GM23338 (cell line): ENCODE results near the gene TFEB. TPM values are rescaled to one million over a fixed set of nuclear protein-coding genes. Genes with fewer than 3 reads are reported as not detected.

Experiments used
- ATAC-seq: fragments of 200-7000 bp; cut with Tn5 transposase; 3 replicates; pipeline ENCODE4 v1.9.1; 2020
- DNase-seq: peaks from one replicate; pipeline ENCODE4 v3.0.0-alpha.2; 2015; ENCODE audit warnings: low spot score
- H2AFZ ChIP-seq: fragments of 200-600 bp; sonication (generic); 2 replicates; pipeline ENCODE4 v1.8.0; 2016; ENCODE audit warnings: antibody characterized with exemption, mild to moderate bottlenecking, moderate library complexity
- H3F3A ChIP-seq: fragments of 200-600 bp; sonication (generic); replicated peaks from 2 replicates; pipeline ENCODE4 v1.8.0; 2017; ENCODE audit warnings: antibody characterized with exemption, mixed run types, low read depth
- H3K27ac ChIP-seq: fragments of 200-600 bp; sonication (generic); 2 replicates; pipeline ENCODE4 v1.6.1; 2016; ENCODE audit warnings: low read depth
- H3K27me3 ChIP-seq: fragments of 200-600 bp; sonication (generic); 2 replicates; pipeline ENCODE4 v1.8.0; 2016; ENCODE audit warnings: mild to moderate bottlenecking, mixed run types, moderate library complexity; ENCODE audit not compliant: insufficient read depth
- H3K36me3 ChIP-seq: fragments of 200-600 bp; sonication (generic); 2 replicates; pipeline ENCODE4 v1.8.0; 2016; ENCODE audit warnings: mild to moderate bottlenecking; ENCODE audit not compliant: insufficient read depth
- H3K4me1 ChIP-seq: fragments of 200-600 bp; sonication (generic); 2 replicates; pipeline ENCODE4 v1.8.0; 2016; ENCODE audit warnings: mild to moderate bottlenecking, moderate library complexity; ENCODE audit not compliant: insufficient read depth
- H3K4me2 ChIP-seq: fragments of 200-600 bp; sonication (generic); 2 replicates; pipeline ENCODE4 v1.7.1; 2017; ENCODE audit warnings: mixed run types
- H3K4me3 ChIP-seq: fragments of 200-600 bp; sonication (generic); 2 replicates; pipeline ENCODE4 v1.6.1; 2016; ENCODE audit warnings: mixed run types
- H3K79me2 ChIP-seq: fragments of 200-600 bp; sonication (generic); replicated peaks from 2 replicates; pipeline ENCODE4 v1.8.0; 2017; ENCODE audit warnings: mild to moderate bottlenecking; ENCODE audit not compliant: insufficient read depth
- H3K9me2 ChIP-seq: fragments of 200-600 bp; sonication (generic); 2 replicates; pipeline ENCODE4 v1.8.0; 2017; ENCODE audit not compliant: insufficient read depth
- H4K20me1 ChIP-seq: fragments of 200-600 bp; sonication (generic); replicated peaks from 2 replicates; pipeline ENCODE4 v1.8.0; 2017; ENCODE audit warnings: mild to moderate bottlenecking; ENCODE audit not compliant: insufficient read depth
- H3K27ac Mint-ChIP-seq: 2 replicates; pipeline ENCODE4 v1.8.0; 2020; ENCODE audit warnings: inconsistent platforms, mild to moderate bottlenecking, moderate library complexity, mixed read lengths
- H3K27me3 Mint-ChIP-seq: 3 replicates; pipeline ENCODE4 v1.8.0; 2022; ENCODE audit warnings: low read depth, mild to moderate bottlenecking, moderate library complexity, mixed read lengths, inconsistent platforms; ENCODE audit not compliant: insufficient read depth, poor library complexity
- H3K36me3 Mint-ChIP-seq: 3 replicates; pipeline ENCODE4 v1.8.0; 2021; ENCODE audit warnings: low read depth, mild to moderate bottlenecking, inconsistent platforms, moderate library complexity, mixed read lengths
- H3K4me1 Mint-ChIP-seq: 3 replicates; pipeline ENCODE4 v1.8.0; 2020; ENCODE audit warnings: mild to moderate bottlenecking, inconsistent platforms, mixed read lengths
- H3K4me3 Mint-ChIP-seq: 3 replicates; pipeline ENCODE4 v1.8.0; 2021; ENCODE audit warnings: moderate library complexity, mild to moderate bottlenecking, inconsistent platforms, mixed read lengths
- H3K9me3 Mint-ChIP-seq: 3 replicates; pipeline ENCODE4 v1.8.0; 2020; ENCODE audit warnings: moderate library complexity, mild to moderate bottlenecking, inconsistent platforms, mixed read lengths
- CREB1 ChIP-seq: fragments of 250-450 bp; sonication (Bioruptor Pico); IDR thresholded peaks from 2 replicates; pipeline ENCODE4 v1.5.0; 2020; ENCODE audit warnings: low read depth, mild to moderate bottlenecking, moderate library complexity
- EZH2 ChIP-seq: fragments of 200-600 bp; sonication (generic); IDR thresholded peaks from one replicate; pipeline ENCODE4 v1.8.0; 2017; ENCODE audit warnings: antibody characterized with exemption, mild to moderate bottlenecking, low read depth; ENCODE audit not compliant: unreplicated experiment
- EZH2phosphoT487 ChIP-seq: fragments of 200-600 bp; sonication (generic); IDR thresholded peaks from one replicate; pipeline ENCODE4 v1.8.1; 2018; ENCODE audit warnings: antibody characterized with exemption; ENCODE audit not compliant: unreplicated experiment
- JUNB ChIP-seq: IDR thresholded peaks from one replicate; pipeline ENCODE4 v1.6.1; 2016; ENCODE audit warnings: antibody characterized with exemption; ENCODE audit not compliant: unreplicated experiment
- NANOG ChIP-seq: IDR thresholded peaks from 2 replicates; pipeline ENCODE4 v1.6.1; 2016; ENCODE audit warnings: antibody characterized with exemption, borderline replicate concordance
- POLR2AphosphoS5 ChIP-seq: IDR thresholded peaks from 2 replicates; pipeline ENCODE4 v1.6.1; 2016; ENCODE audit warnings: antibody characterized with exemption, low read depth
- REST ChIP-seq: IDR thresholded peaks from one replicate; pipeline ENCODE4 v1.6.1; 2018; ENCODE audit warnings: antibody characterized with exemption; ENCODE audit not compliant: unreplicated experiment
- STAT1 ChIP-seq: IDR thresholded peaks from one replicate; pipeline ENCODE4 v1.6.1; 2016; ENCODE audit warnings: antibody characterized with exemption; ENCODE audit not compliant: unreplicated experiment
- ZNF114 ChIP-seq: fragments of 250-450 bp; sonication (Bioruptor Pico); IDR thresholded peaks from 2 replicates; pipeline ENCODE4 v1.5.0; 2020; ENCODE audit warnings: mild to moderate bottlenecking, moderate library complexity
- ZNF331 ChIP-seq: fragments of 250-450 bp; sonication (Bioruptor Pico); IDR thresholded peaks from 2 replicates; pipeline ENCODE4 v1.5.0; 2020; ENCODE audit warnings: low read depth, mild to moderate bottlenecking, moderate library complexity
- ZNF462 ChIP-seq: fragments of 250-450 bp; sonication (Bioruptor Pico); IDR thresholded peaks from 2 replicates; pipeline ENCODE4 v1.5.0; 2020; ENCODE audit warnings: mild to moderate bottlenecking, moderate library complexity
- long read RNA-seq: library from polyadenylated mRNA; unstranded; transcript quantifications from one replicate; pipeline ENCODE4 v2.0.0, GENCODE V29; 2020; ENCODE audit not compliant: unreplicated experiment
- polyA plus RNA-seq: library from polyadenylated mRNA; unstranded; fragments of >200 nt; fragmentation: Nextera tagmentation; extraction: Ambion mirVana; gene quantifications from 2 replicates; pipeline ENCODE4 v1.2.1, GENCODE V29; 2016
- total RNA-seq: library from RNA; depleted of rRNA; stranded (reverse); fragments of >200 nt; shearing (Covaris generic); gene quantifications from 2 replicates; pipeline ENCODE4 v1.2.3, GENCODE V29; 2014; rRNA removed
- TF ChIP-seq, protein P1 (sequence below), 2 experiments: fragments of 200-600 bp in 1 of 2; sonication (generic) in 1 of 2; conservative IDR thresholded peaks; 2 replicates each; pipeline versions ENCODE4 v1.5.1 to v1.6.1; 2016 to 2017; ENCODE audit warnings: antibody characterized with exemption in 2 of 2, low read depth in 2 of 2, mild to moderate bottlenecking in 2 of 2, moderate library complexity in 1 of 2
- TF ChIP-seq, protein P2 (sequence below): IDR thresholded peaks from 2 replicates; pipeline ENCODE4 v1.6.1; 2016; ENCODE audit warnings: antibody characterized with exemption

The TFEB gene
- total RNA-seq (1.7 and 4.3 TPM in 2 replicates), polyA plus RNA-seq (1.1 and 1.3 TPM in 2 replicates)
- long read RNA-seq, partial matches to known transcripts = 1 of 2 reads
- long read RNA-seq, other reads (novel, unspliced or antisense) = 1 of 2 reads

- peaks cover 28% of the 10 kb centered on the region for H3K4me1 Mint-ChIP-seq
- H3K79me2 ChIP-seq = no peaks in the 10 kb centered on the region
- peak within 1 kb of the TSS; percentile 80 for H3K4me3 ChIP-seq
- no peaks in the 10 kb centered on the region for H4K20me1 ChIP-seq
- DNase-seq (peak; percentile 94), ATAC-seq (peak; percentile 27)
- peak within 1 kb of the TSS; percentile 67 for H3K4me3 Mint-ChIP-seq
- H3K4me2 ChIP-seq = peak within 1 kb of the TSS; percentile 95
- H3K27ac ChIP-seq = no peak within 1 kb of the TSS
- TF ChIP-seq STAT1 = no peak
- no peak for TF ChIP-seq JUNB
- TF ChIP-seq ZNF331 = no peak
- no peak for TF ChIP-seq EZH2phosphoT487
- no peak for TF ChIP-seq ZNF114
- no peak for TF ChIP-seq EZH2
- TF ChIP-seq, protein P1, sequence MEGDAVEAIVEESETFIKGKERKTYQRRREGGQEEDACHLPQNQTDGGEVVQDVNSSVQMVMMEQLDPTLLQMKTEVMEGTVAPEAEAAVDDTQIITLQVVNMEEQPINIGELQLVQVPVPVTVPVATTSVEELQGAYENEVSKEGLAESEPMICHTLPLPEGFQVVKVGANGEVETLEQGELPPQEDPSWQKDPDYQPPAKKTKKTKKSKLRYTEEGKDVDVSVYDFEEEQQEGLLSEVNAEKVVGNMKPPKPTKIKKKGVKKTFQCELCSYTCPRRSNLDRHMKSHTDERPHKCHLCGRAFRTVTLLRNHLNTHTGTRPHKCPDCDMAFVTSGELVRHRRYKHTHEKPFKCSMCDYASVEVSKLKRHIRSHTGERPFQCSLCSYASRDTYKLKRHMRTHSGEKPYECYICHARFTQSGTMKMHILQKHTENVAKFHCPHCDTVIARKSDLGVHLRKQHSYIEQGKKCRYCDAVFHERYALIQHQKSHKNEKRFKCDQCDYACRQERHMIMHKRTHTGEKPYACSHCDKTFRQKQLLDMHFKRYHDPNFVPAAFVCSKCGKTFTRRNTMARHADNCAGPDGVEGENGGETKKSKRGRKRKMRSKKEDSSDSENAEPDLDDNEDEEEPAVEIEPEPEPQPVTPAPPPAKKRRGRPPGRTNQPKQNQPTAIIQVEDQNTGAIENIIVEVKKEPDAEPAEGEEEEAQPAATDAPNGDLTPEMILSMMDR (conservative IDR thresholded peaks at IDR 0.05; ENCODE audit: low read depth in 2 of 2) = peak; percentile 61 to 87
- TF ChIP-seq POLR2AphosphoS5 = no peak
- TF ChIP-seq, protein P2, sequence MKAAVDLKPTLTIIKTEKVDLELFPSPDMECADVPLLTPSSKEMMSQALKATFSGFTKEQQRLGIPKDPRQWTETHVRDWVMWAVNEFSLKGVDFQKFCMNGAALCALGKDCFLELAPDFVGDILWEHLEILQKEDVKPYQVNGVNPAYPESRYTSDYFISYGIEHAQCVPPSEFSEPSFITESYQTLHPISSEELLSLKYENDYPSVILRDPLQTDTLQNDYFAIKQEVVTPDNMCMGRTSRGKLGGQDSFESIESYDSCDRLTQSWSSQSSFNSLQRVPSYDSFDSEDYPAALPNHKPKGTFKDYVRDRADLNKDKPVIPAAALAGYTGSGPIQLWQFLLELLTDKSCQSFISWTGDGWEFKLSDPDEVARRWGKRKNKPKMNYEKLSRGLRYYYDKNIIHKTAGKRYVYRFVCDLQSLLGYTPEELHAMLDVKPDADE = peak; percentile 99
- TF ChIP-seq ZNF462 (CRISPR knock-in tag) = no peak
- peak; percentile 74 for TF ChIP-seq CREB1
- TF ChIP-seq REST = no peak
- TF ChIP-seq NANOG = no peak
- peaks cover 18% of the 10 kb centered on the region for H3K27me3 Mint-ChIP-seq
- peak within 1 kb of the TSS; percentile 81 for H2AFZ ChIP-seq
- H3K36me3 ChIP-seq = no peaks in the 10 kb centered on the region
- H3K4me1 ChIP-seq = peaks cover 19% of the 10 kb centered on the region
- H3K9me2 ChIP-seq = no peaks in the 10 kb centered on the region
- no peaks in the 10 kb centered on the region for H3K9me3 Mint-ChIP-seq
- no peaks in the 10 kb centered on the region for H3K36me3 Mint-ChIP-seq
- H3F3A ChIP-seq = peaks cover 14% of the 10 kb centered on the region
- no peak within 1 kb of the TSS for H3K27ac Mint-ChIP-seq
- peaks cover 18% of the 10 kb centered on the region for H3K27me3 ChIP-seq
Measured at GRCh38 chr6:41735427-41736185, at the start of gene TFEB. TFEB (minus strand) TSS chr6:41735608; CDS start chr6:41691213, 44,395 bp downstream.
